ENCODE data around the gene LRRC18. TPM values are rescaled to one million over a fixed set of nuclear protein-coding genes. Genes with fewer than 3 reads are reported as not detected.

Gene LRRC18
- total RNA-seq, 2 donors from 2014 or later, result not detected

DNA sequence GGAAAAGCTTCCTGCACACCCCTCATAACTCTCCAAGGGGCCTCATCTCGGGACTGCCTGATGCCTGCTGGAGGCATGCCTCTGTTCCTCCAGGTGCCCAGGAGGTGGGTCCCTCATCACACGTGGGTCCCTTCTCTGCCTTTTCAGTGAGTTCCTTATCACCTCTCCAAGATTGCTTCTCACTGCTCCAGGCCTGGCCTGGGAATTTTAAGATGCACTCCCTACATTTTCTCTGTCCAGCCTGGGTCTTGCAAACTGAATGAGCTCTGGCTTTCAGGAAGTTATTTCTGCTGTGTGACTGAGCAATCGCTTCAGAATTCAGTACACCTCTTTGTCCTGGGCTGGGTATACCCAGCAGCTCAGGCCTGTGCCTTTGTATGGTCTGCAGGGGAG is 43.8 kb downstream of the LRRC18 start:
- Histone ChIP-seq H3K4me3 (no peak overlapping the region), H3K36me3 (replicated peaks in 1 of 2; ENCODE audit: insufficient read depth in 1 of 2, low read depth in 2 of 2) (no peaks in the 10 kb centered on the region), H3K4me1 (no peaks in the 10 kb centered on the region), H3K27me3 (no peaks in the 10 kb centered on the region), H3K9me3 (no peaks in the 10 kb centered on the region), H3K27ac (no peak overlapping the region)
- WGBS, 2 donors, result 56 to 57% methylated on average over 3 of the region's 3 CpGs
- intact Hi-C loops (cut with DNase I), result no loop called here
- DNase-seq (no peak), ATAC-seq (no peak)
- TF ChIP-seq, protein P1, sequence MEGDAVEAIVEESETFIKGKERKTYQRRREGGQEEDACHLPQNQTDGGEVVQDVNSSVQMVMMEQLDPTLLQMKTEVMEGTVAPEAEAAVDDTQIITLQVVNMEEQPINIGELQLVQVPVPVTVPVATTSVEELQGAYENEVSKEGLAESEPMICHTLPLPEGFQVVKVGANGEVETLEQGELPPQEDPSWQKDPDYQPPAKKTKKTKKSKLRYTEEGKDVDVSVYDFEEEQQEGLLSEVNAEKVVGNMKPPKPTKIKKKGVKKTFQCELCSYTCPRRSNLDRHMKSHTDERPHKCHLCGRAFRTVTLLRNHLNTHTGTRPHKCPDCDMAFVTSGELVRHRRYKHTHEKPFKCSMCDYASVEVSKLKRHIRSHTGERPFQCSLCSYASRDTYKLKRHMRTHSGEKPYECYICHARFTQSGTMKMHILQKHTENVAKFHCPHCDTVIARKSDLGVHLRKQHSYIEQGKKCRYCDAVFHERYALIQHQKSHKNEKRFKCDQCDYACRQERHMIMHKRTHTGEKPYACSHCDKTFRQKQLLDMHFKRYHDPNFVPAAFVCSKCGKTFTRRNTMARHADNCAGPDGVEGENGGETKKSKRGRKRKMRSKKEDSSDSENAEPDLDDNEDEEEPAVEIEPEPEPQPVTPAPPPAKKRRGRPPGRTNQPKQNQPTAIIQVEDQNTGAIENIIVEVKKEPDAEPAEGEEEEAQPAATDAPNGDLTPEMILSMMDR (IDR thresholded peaks at IDR 0.05), result no peak
- no peak for TF ChIP-seq POLR2A (IDR thresholded peaks at IDR 0.05)

DNA sequence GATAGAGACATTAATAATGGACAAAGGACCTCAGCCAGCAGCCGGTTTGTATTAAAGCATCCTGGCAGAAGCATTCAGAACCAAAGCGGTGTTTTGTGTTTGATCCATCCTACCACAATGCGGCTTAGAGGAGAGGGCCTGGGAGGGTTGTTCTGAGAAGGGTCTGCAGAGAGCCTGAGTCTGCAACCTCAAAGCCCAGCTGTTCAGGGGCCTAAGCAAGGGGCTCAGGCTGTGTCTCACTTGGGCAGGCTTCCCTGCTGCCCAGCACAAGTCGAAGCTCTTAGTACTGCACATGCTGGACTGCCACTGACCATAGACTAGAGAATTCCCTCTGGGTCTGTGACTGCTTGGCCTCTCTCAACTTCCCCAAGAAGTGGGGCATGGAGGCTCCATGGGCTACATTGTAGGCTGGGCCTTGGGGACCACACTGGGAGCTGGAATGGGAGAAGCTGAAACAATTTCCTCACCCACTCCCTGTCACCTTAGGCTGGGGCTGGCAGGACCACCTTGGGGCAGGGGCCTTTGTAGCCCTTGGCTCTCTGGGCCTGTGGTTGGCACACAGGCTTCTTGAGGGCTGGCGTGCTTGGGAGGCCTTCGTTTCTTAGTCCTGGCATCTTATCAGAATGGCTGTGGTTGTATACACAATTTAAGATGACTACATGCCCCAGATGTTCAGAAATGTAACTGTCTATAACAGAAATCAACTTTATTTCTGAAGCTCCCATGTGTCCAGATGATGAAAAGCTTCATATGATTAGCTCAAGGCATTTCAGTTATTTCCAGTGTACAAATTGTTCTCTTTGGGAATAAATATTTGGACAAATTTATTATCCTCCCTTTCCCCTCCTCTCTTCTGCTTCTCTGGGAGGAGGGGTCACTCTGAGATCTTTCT is 44.5 kb downstream of the LRRC18 start:
- DNase-seq, result no peak
- no peak overlapping the region for H3K4me3 ChIP-seq
- TF ChIP-seq, protein P1 (IDR thresholded peaks at IDR 0.05), result no peak
- TF ChIP-seq POLR2A (IDR thresholded peaks at IDR 0.05), result no peak
- H3K27ac ChIP-seq, result no peak overlapping the region
- H3K27me3 ChIP-seq, result no peaks in the 10 kb centered on the region
- intact Hi-C loops (cut with DNase I), result no loop called here
- no peaks in the 10 kb centered on the region for H3K36me3 ChIP-seq (replicated peaks in 1 of 2; ENCODE audit: insufficient read depth in 1 of 2, low read depth in 2 of 2)
- ATAC-seq, result no peak
- H3K4me1 ChIP-seq, result no peaks in the 10 kb centered on the region
- WGBS, 2 donors, result 82 to 90% methylated on average over 4 to 6 of the region's 6 CpGs
- H3K9me3 ChIP-seq, result no peaks in the 10 kb centered on the region

DNA sequence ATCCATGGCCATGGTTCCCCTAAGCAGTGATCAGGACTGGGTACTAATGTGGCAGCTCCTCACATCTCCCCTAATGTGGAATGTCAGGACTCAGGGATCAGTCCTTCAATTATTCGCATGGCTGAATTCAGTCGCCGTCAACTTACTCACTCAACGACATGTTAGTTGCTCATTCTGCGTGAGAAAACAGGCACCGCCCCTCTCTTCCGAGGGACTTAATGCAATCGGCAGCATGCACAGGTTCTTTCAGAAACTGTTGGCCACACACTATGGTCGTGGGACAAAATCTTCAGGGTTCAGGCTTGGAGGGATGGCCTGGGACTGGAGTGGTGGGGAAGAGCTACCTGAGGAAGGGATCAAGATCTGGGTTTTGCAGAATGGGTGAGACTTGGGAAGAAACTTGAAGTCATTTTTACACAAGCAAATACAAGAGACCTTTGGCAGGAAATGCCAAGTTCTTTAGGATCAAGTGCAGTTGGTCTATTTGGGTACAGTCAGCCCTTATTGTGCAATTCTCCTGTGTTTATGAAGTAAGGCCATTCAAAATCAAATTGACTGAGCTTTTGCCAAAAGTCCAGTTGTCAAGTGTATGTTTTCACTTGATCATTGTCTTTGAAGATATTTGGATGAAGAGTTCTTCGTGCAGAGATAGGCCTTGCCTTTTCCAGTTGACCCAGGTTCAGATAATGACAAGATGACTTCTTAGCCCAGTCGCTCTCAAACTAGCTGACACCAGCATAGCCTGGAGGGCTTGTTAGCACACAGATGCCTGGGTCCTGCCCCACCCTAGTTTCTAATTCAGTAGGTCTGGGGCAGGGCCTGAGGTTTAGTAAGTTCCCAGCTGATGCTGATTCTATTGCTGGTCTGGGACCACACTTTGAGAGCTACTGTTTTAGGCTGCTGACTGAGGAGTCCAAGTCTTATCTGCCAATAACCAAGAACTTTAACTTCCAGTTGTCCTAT is 48.5 kb downstream of the LRRC18 start:
- Histone ChIP-seq H3K36me3 (replicated peaks in 1 of 2; ENCODE audit: insufficient read depth in 1 of 2, low read depth in 2 of 2) (no peaks in the 10 kb centered on the region), H3K4me1 (no peaks in the 10 kb centered on the region), H3K27ac (no peak overlapping the region), H3K4me3 (no peak overlapping the region), H3K9me3 (no peaks in the 10 kb centered on the region), H3K27me3 (no peaks in the 10 kb centered on the region)
- WGBS, 2 donors, result 80 to 84% methylated on average over 11 of the region's 11 CpGs
- intact Hi-C loops (cut with DNase I), result no loop called here
- ATAC-seq, result no peak
- no peak for TF ChIP-seq POLR2A (IDR thresholded peaks at IDR 0.05)
- TF ChIP-seq, protein P1 (IDR thresholded peaks at IDR 0.05), result no peak
- DNase-seq, result no peak

DNA sequence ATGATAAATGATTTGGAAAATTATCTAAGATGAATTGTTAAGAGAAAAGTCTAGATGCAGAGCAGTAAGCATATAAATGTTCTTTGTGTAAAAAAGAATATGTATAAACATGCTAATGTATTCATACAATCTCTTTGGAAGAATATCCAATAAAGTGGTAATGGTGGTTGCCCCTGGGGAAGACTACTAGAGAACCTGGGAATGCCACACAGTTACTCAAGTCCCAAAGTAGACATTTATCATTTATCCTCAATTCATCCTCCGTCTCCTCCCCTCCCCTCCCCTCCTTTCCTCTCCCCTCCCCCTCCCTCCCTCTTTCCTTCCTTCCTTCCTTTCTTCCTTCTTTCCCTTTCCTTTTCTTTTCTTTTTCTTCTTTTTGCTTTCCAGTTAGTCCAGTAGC is 51.7 kb downstream of the LRRC18 start:
- no peaks in the 10 kb centered on the region for H3K4me1 ChIP-seq
- 73 to 75% methylated on average over 1 of the region's 1 CpG for WGBS, 2 donors
- no peaks in the 10 kb centered on the region for H3K27me3 ChIP-seq
- no peaks in the 10 kb centered on the region for H3K9me3 ChIP-seq
- no peak overlapping the region for H3K4me3 ChIP-seq
- no peak for TF ChIP-seq POLR2A (IDR thresholded peaks at IDR 0.05)
- H3K27ac ChIP-seq, result no peak overlapping the region
- no peaks in the 10 kb centered on the region for H3K36me3 ChIP-seq (replicated peaks in 1 of 2; ENCODE audit: insufficient read depth in 1 of 2, low read depth in 2 of 2)
- intact Hi-C loops (cut with DNase I), result no loop called here
- ATAC-seq (no peak), DNase-seq (no peak)

DNA sequence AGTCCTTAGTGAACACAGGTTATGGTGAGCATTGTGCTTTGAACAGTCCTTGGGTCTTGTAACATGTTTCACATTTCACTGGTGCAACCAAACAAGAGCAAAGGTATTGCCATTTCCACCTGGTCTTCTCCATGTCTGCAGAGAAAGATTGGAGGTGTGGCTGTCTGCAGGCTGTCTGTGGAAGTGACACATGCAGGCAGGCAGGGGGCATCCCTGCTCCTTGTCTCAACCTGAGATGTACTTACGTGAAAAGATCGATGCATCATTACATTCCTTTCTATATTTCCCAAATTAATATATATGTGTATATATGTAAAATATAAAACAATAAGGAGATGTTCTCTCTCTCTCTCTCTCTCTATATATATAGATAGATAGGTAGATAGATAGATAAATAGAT is 54.3 kb downstream of the LRRC18 start:
- Histone ChIP-seq H3K27ac (no peak overlapping the region), H3K4me3 (no peak overlapping the region), H3K9me3 (no peaks in the 10 kb centered on the region), H3K4me1 (no peaks in the 10 kb centered on the region), H3K36me3 (replicated peaks in 1 of 2; ENCODE audit: insufficient read depth in 1 of 2, low read depth in 2 of 2) (no peaks in the 10 kb centered on the region), H3K27me3 (no peaks in the 10 kb centered on the region)
- no peak for DNase-seq
- WGBS, 2 donors, result 54 to 60% methylated on average over 2 of the region's 2 CpGs
- TF ChIP-seq, protein P1 (IDR thresholded peaks at IDR 0.05), result no peak
- no peak for TF ChIP-seq POLR2A (IDR thresholded peaks at IDR 0.05)
- intact Hi-C loops (cut with DNase I), result no loop called here
- ATAC-seq, result no peak
